Astrocyte of the spinal cord (primary cell): ENCODE data around the gene VARS1.
"Not testable (repeated sequence)": the region's sequence is repeated elsewhere in the genome, so short reads cannot be mapped to it uniquely, and the experiment has no call there.

Experiments used
- DNase-seq: peaks from one replicate; pipeline ENCODE4 v3.0.0; 2011; ENCODE audit warnings: low read depth, low spot score
- H3K4me3 ChIP-seq: 2 replicates; pipeline ENCODE4 v1.5.1; 2011; ENCODE audit warnings: low read depth, mild to moderate bottlenecking, low read length, moderate library complexity
- in situ Hi-C: cut with HindIII; loops from 2 replicates; pipeline ENCODE4 v1.10.0; 2017; ENCODE audit warnings: low sequenced_read_pairs
- TF ChIP-seq, protein P1 (sequence below): IDR thresholded peaks from 2 replicates; pipeline ENCODE4 v1.5.1; 2012; ENCODE audit warnings: low read depth, mild to moderate bottlenecking, low read length, inconsistent platforms

Gene VARS1

DNA sequence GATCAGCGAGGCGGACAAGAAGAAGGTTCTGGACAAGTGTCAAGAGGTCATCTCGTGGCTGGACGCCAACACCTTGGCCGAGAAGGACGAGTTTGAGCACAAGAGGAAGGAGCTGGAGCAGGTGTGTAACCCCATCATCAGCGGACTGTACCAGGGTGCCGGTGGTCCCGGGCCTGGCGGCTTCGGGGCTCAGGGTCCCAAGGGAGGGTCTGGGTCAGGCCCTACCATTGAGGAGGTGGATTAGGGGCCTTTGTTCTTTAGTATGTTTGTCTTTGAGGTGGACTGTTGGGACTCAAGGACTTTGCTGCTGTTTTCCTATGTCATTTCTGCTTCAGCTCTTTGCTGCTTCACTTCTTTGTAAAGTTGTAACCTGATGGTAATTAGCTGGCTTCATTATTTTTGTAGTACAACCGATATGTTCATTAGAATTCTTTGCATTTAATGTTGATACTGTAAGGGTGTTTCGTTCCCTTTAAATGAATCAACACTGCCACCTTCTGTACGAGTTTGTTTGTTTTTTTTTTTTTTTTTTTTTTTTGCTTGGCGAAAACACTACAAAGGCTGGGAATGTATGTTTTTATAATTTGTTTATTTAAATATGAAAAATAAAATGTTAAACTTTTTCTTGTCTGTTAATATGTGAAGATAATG, 34.2 kb upstream of the VARS1 start:
- DNase-seq = peak; percentile 69
- peak overlapping the region; percentile 72 for H3K4me3 ChIP-seq

DNA sequence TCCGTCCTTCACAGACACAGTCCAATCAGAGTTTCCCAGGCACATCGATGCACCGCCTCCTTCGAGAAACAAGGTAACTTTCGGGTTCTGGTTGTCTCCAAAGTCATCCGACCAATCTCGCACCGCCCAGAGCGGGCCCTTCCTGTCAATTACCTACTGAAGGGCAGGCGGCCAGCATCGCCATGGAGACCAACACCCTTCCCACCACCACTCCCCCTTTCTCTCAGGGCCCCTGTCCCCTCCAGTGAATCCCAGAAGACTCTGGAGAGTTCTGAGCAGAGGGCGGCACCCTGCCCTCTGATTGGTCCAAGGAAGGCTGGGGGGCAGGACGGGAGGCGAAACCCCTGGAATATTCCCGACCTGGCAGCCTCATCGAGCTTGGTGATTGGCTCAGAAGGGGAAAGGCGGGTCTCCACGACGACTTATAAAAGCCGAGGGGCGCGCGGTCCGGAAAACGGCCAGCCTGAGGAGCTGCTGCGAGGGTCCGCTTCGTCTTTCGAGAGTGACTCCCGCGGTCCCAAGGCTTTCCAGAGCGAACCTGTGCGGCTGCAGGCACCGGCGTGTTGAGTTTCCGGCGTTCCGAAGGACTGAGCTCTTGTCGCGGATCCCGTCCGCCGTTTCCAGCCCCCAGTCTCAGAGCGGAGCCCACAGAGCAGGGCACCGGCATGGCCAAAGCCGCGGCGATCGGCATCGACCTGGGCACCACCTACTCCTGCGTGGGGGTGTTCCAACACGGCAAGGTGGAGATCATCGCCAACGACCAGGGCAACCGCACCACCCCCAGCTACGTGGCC, 31.9 kb upstream of the VARS1 start, which contains the start of gene HSPA1B:
Gene HSPA1B, plus strand, starts transcription at position 453 of the 794 bp plus-strand sequence. Its CDS starts 213 bp downstream, at position 666.
- in situ Hi-C loops = no loop called here

More for the DNA sequence above, 34.2 kb upstream of the VARS1 start:
- TF ChIP-seq, protein P1, sequence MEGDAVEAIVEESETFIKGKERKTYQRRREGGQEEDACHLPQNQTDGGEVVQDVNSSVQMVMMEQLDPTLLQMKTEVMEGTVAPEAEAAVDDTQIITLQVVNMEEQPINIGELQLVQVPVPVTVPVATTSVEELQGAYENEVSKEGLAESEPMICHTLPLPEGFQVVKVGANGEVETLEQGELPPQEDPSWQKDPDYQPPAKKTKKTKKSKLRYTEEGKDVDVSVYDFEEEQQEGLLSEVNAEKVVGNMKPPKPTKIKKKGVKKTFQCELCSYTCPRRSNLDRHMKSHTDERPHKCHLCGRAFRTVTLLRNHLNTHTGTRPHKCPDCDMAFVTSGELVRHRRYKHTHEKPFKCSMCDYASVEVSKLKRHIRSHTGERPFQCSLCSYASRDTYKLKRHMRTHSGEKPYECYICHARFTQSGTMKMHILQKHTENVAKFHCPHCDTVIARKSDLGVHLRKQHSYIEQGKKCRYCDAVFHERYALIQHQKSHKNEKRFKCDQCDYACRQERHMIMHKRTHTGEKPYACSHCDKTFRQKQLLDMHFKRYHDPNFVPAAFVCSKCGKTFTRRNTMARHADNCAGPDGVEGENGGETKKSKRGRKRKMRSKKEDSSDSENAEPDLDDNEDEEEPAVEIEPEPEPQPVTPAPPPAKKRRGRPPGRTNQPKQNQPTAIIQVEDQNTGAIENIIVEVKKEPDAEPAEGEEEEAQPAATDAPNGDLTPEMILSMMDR = peak; percentile 24
- in situ Hi-C loops = no loop called here

DNA sequence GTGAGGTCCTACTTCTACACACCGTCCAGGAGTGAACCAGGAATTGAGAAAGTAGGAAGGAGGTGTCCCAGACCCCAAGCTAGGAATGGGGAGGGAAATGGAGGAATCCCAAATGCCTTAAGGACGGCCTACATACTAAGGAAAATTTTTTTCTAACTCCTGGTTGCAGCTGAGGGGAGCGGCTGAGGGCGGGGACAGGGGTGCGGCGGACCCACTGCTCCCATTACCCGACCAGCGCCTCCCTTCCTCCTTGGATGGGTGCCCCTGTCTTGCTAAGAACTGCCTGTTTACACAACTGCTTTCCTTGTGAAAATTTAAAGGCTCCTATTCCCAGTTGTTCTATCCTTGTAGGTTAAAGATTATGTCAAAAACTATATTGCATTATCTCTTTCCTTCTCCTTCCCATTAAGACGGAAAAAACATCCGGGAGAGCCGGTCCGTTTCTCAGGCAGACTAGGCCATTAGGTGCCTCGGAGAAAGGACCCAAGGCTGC, 31.3 kb upstream of the VARS1 start:
- in situ Hi-C loops = no loop called here
- peak overlapping the region; percentile 43 for H3K4me3 ChIP-seq
- TF ChIP-seq, protein P1 = no peak
- no peak for DNase-seq

More for the DNA sequence above, 31.9 kb upstream of the VARS1 start, which contains the start of gene HSPA1B:
- peak; percentile 100 for DNase-seq
- peak within 1 kb of the TSS; percentile 76 for H3K4me3 ChIP-seq
- TF ChIP-seq, protein P1 = no peak

DNA sequence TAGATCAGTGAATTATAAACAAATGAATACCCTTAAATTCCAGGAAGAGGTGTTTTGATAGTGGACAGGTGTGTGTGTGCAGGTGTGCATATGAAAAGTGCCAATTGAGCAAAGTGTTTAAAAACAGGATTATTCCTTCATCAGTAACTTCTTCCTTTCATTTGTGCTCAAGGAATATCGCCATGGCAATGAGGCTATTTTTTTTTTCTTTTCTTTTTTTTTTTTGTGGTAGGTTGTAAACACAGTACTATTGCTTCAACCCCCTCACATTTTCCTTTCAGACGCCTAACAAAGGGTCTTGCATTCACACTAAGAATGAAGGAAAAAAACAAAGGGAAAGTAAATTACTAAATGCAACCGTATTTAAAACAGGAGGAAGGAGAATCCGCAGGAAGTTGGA, 30.0 kb upstream of the VARS1 start:
- TF ChIP-seq, protein P1 = no peak
- in situ Hi-C loops = no loop called here
- DNase-seq = no peak
- H3K4me3 ChIP-seq = no peak overlapping the region

DNA sequence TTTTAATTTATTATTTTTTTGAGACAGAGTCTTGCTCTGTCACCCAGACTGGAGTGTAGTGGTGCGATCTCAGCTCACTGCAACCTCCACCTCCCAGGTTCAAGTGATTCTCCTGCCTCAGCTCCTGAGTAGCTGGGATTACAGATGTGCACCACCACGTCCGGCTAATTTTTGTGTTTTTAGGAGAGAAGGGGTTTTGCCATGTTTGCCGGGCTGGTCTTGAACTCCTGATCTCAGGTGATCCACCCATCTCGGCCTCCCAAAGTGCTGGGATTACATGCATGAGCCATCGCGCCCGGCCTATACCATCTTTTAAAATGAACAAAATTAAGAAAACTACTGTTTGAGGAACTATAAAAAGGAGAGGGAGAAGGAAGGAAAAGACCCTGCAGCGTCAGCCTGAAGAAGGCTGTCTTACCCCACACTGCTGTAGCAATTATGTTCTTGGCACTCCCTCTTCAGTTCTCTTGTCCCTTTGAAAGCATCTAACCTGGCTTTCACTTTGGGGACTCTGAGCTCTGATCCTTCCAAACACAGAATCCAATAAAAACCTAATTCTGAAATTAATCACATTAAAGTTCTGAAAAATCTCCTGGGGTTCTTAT, 28.1 kb upstream of the VARS1 start:
- H3K4me3 ChIP-seq, in situ Hi-C loops, DNase-seq: not testable (repeated sequence)

DNA sequence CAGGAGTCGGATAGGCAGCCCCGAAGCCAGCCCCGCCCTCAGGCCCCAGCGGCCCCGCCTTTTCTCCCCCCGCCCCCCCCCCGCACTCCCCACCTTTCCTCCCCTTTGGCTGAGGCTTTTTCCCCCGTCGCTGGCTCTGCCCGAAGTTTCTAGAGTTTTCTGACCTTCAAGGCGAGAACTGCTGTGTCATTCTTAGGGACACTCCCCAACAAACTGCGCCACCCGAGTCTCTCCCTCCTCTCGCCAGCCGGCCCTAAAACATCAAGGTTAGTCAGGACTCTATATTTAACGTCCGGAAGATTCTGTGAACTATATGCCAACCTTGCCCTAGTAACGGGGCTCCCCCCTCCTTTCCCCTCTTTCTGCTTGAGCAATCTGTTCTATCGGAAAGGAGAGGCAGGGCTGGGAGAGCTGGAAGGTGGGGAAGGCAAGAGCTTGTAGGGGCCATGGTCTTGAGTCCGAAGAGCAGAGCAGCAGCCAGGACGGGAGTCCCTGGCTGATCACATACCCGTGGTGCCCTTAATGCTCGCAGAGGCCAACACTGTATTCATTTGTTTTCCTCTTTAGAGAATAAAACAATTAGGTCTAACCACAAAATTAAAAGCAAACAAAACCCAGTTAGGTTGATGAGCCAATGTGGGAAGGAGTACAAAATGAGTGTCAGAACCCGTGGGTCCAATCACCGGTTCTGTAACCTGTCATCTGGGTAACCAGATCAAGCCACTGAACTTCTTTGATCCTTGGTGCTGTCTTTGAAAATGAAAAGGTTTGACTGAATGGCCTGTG, 26.7 kb upstream of the VARS1 start:
- in situ Hi-C loops = no loop called here
- peak; percentile 77 for DNase-seq
- peak overlapping the region; percentile 58 for H3K4me3 ChIP-seq
- TF ChIP-seq, protein P1 = no peak
